Suprapubic skin (tissue), 4 donors: ENCODE data around the gene EIPR1. TPM values are rescaled to one million over a fixed set of nuclear protein-coding genes. Genes with fewer than 3 reads are reported as not detected.

Experiments
- DNase-seq, 2 donors: peaks; one replicate each; pipeline ENCODE4 v3.0.0-alpha.2; 2019; ENCODE audit warnings: low spot score in 2 of 2
- H3K27ac ChIP-seq: fragments of 200-600 bp; sonication (generic); one replicate; pipeline ENCODE4 v1.5.1; 2019
- H3K27me3 ChIP-seq: fragments of 200-600 bp; sonication (generic); one replicate; pipeline ENCODE4 v1.5.1; 2019
- H3K36me3 ChIP-seq: fragments of 200-600 bp; sonication (generic); one replicate; pipeline ENCODE4 v1.5.1; 2019
- H3K4me1 ChIP-seq: fragments of 200-600 bp; sonication (generic); one replicate; pipeline ENCODE4 v1.5.1; 2019
- H3K4me3 ChIP-seq: fragments of 200-600 bp; sonication (generic); one replicate; pipeline ENCODE4 v1.5.1; 2019; ENCODE audit warnings: mild to moderate bottlenecking
- H3K9me3 ChIP-seq: fragments of 200-600 bp; sonication (generic); one replicate; pipeline ENCODE4 v1.5.1; 2019
- CTCF ChIP-seq, 2 donors: fragments of 200-600 bp in 1 of 2; fragments of 450-650 bp in 1 of 2; sonication (generic) in 1 of 2; IDR thresholded peaks; one replicate each; pipeline ENCODE4 v1.5.1; 2016 to 2019; ENCODE audit warnings: antibody characterized with exemption in 2 of 2, mild to moderate bottlenecking in 1 of 2, moderate library complexity in 1 of 2
- EP300 ChIP-seq: sonication (generic); formaldehyde crosslinking; IDR thresholded peaks from one replicate; pipeline ENCODE4 v1.6.1; 2017; ENCODE audit warnings: antibody characterized with exemption
- POLR2A ChIP-seq, 2 donors: fragments of 450-650 bp; IDR thresholded peaks; one replicate each; pipeline ENCODE4 v1.6.1; 2017; ENCODE audit warnings: antibody characterized with exemption in 2 of 2, mild to moderate bottlenecking in 2 of 2, moderate library complexity in 2 of 2
- POLR2AphosphoS5 ChIP-seq, 3 donors: sonication (generic); formaldehyde crosslinking; IDR thresholded peaks; one replicate each; pipeline ENCODE4 v1.6.1; 2017; ENCODE audit warnings: antibody characterized with exemption in 3 of 3
- WGBS: methylation state at CpG from one replicate; pipeline ENCODE4 v1.1.5; 2018; 5-methylcytosine and 5-hydroxymethylcytosine counted together
- total RNA-seq, 4 donors: library from RNA; depleted of rRNA; stranded (reverse); fragments of >200 nt; gene quantifications; one replicate each; pipeline ENCODE4 v1.1.0, GENCODE V29; 2016

Gene EIPR1
- total RNA-seq, 4 donors from 2014 or later = 29.0 to 37.5 (median 30.7) TPM

GRCh38 chr2:3207091-3207491, 170.5 kb downstream of the EIPR1 start:
- Histone ChIP-seq H3K27ac (no peak overlapping the region), H3K36me3 (peaks cover 20% of the 10 kb centered on the region), H3K4me3 (no peak overlapping the region), H3K9me3 (no peaks in the 10 kb centered on the region), H3K4me1 (no peaks in the 10 kb centered on the region), H3K27me3 (no peaks in the 10 kb centered on the region)
- TF ChIP-seq CTCF (IDR thresholded peaks at IDR 0.05) (no peak), POLR2A (IDR thresholded peaks at IDR 0.05) (no peak), EP300 (no peak), POLR2AphosphoS5 (IDR thresholded peaks at IDR 0.05) (no peak)
- no peak for DNase-seq
- 88% methylated on average over 7 of the region's 10 CpGs for WGBS

GRCh38 chr2:3205845-3206244, 171.8 kb downstream of the EIPR1 start:
- DNase-seq = no peak
- Histone ChIP-seq H3K4me3 (no peak overlapping the region), H3K36me3 (peaks cover 14% of the 10 kb centered on the region), H3K4me1 (no peaks in the 10 kb centered on the region), H3K9me3 (no peaks in the 10 kb centered on the region), H3K27ac (no peak overlapping the region), H3K27me3 (no peaks in the 10 kb centered on the region)
- TF ChIP-seq CTCF (IDR thresholded peaks at IDR 0.05) (no peak), POLR2A (IDR thresholded peaks at IDR 0.05) (no peak), POLR2AphosphoS5 (IDR thresholded peaks at IDR 0.05) (no peak), EP300 (no peak)
- WGBS = 99% methylated on average over 4 of the region's 4 CpGs

- no peaks in the 10 kb centered on the region for H3K9me3 ChIP-seq
- H3K4me1 ChIP-seq = no peaks in the 10 kb centered on the region
- DNase-seq = no peak
- 88% methylated on average over 11 of the region's 11 CpGs for WGBS
- no peak for TF ChIP-seq CTCF (IDR thresholded peaks at IDR 0.05)
- no peak for TF ChIP-seq POLR2A (IDR thresholded peaks at IDR 0.05)
- no peak for TF ChIP-seq EP300
- TF ChIP-seq POLR2AphosphoS5 (IDR thresholded peaks at IDR 0.05) = no peak
- peaks cover 14% of the 10 kb centered on the region for H3K36me3 ChIP-seq
- no peak overlapping the region for H3K27ac ChIP-seq
- no peak overlapping the region for H3K4me3 ChIP-seq
- H3K27me3 ChIP-seq = no peaks in the 10 kb centered on the region
Measured at GRCh38 chr2:3204031-3204821, 173.4 kb downstream of the EIPR1 start.

- no peak for DNase-seq
- Histone ChIP-seq H3K27me3 (no peaks in the 10 kb centered on the region), H3K4me3 (no peak overlapping the region), H3K36me3 (peaks cover 11% of the 10 kb centered on the region), H3K27ac (no peak overlapping the region), H3K4me1 (no peaks in the 10 kb centered on the region), H3K9me3 (no peaks in the 10 kb centered on the region)
- WGBS = 95% methylated on average over 14 of the region's 16 CpGs
- TF ChIP-seq CTCF (IDR thresholded peaks at IDR 0.05) = no peak
- TF ChIP-seq POLR2AphosphoS5 (IDR thresholded peaks at IDR 0.05) = no peak
- no peak for TF ChIP-seq EP300
- TF ChIP-seq POLR2A (IDR thresholded peaks at IDR 0.05) = no peak
Measured at GRCh38 chr2:3203497-3204019, 174.1 kb downstream of the EIPR1 start.

GRCh38 chr2:3202926-3203325, 174.7 kb downstream of the EIPR1 start:
- TF ChIP-seq CTCF (IDR thresholded peaks at IDR 0.05) (no peak), EP300 (no peak), POLR2AphosphoS5 (IDR thresholded peaks at IDR 0.05) (no peak), POLR2A (IDR thresholded peaks at IDR 0.05) (no peak)
- WGBS = 94% methylated on average over 9 of the region's 9 CpGs
- Histone ChIP-seq H3K4me1 (no peaks in the 10 kb centered on the region), H3K27ac (no peak overlapping the region), H3K9me3 (no peaks in the 10 kb centered on the region), H3K27me3 (no peaks in the 10 kb centered on the region), H3K36me3 (peaks cover 10% of the 10 kb centered on the region), H3K4me3 (no peak overlapping the region)
- no peak for DNase-seq
